ENCODE measurements around the gene SGTA.

- TF ChIP-seq CTCF (IDR thresholded peaks at IDR 0.05) (no peak), POLR2A (IDR thresholded peaks at IDR 0.05) (no peak)
Measured at GRCh38 chr19:2779121-2779740, 3.8 kb downstream of the SGTA start.
